Pancreas (tissue), 10 donors: ENCODE measurements around the gene INPP5D. TPM values are rescaled to one million over a fixed set of nuclear protein-coding genes. Genes with fewer than 3 reads are reported as not detected.
"Not testable (repeated sequence)": the region's sequence is repeated elsewhere in the genome, so short reads cannot be mapped to it uniquely, and the experiment has no call there.

Source experiments
- ATAC-seq, 4 donors: fragments of 200-7000 bp; cut with Tn5 transposase; one replicate each; pipeline versions ENCODE4 v1.8.0 to v1.9.1; 2020; ENCODE audit warnings: mild to moderate bottlenecking in 4 of 4, moderate library complexity in 4 of 4
- DNase-seq, 6 donors: peaks; one replicate each; pipeline ENCODE4 v3.0.0-alpha.2; 2020
- FAIRE-seq: peaks from 2 replicates; lab custom pipeline; 2012; peaks lifted over from hg19 to GRCh38; lab: Jason Lieb, UNC
- H3K27ac ChIP-seq, 4 donors: fragments of 200-600 bp; sonication (generic); 1 replicate in 3 of 4; 2 replicates in 1 of 4; pipeline versions ENCODE4 v1.5.0 to v1.8.0; 2020
- H3K27me3 ChIP-seq, 4 donors: fragments of 200-600 bp; one replicate each; pipeline ENCODE4 v1.8.0; 2021
- H3K36me3 ChIP-seq, 3 donors: fragments of 200-600 bp; sonication (generic) in 1 of 3; one replicate each; pipeline versions ENCODE4 v1.5.0 to v1.8.0; 2020 to 2021
- H3K4me1 ChIP-seq, 3 donors: fragments of 200-600 bp; one replicate each; pipeline ENCODE4 v1.8.0; 2021
- H3K4me3 ChIP-seq, 4 donors: fragments of 200-600 bp; sonication (generic) in 2 of 4; one replicate each; pipeline versions ENCODE4 v1.5.0 to v1.8.0; 2020 to 2021
- H3K9me3 ChIP-seq, 4 donors: fragments of 200-600 bp; one replicate each; pipeline ENCODE4 v1.8.0; 2021
- CTCF ChIP-seq, 4 donors: fragments of 200-600 bp; sonication (generic) in 3 of 4; IDR thresholded peaks; one replicate each; pipeline versions ENCODE4 v1.5.0 to v1.8.0; 2021; ENCODE audit warnings: antibody characterized with exemption in 4 of 4
- WGBS, 2 donors: extraction: QIAGEN DNeasy Blood & Tissue Kit; methylation state at CpG; one replicate each; pipeline ENCODE4 v1.1.7; 2013; 5-methylcytosine and 5-hydroxymethylcytosine counted together
- intact Hi-C, 3 donors: fragments of 100-400 bp; cut with DNase I; formaldehyde crosslinking; loops; one replicate each; pipeline versions ENCODE4 v1.11.1 to v1.14.2; 2022
- polyA plus RNA-seq, 2 donors: library from polyadenylated mRNA; stranded (reverse); fragments of 200-250 nt; gene quantifications; one replicate each; pipeline ENCODE4 v1.2.3, GENCODE V29; 2013
- total RNA-seq, 6 donors: library from RNA; stranded (reverse); fragmentation: NEBNext Ultra II Directional in 4 of 6; extraction: Animal tissue kit (Norgen Biotek cat#: 25700) in 4 of 6; gene quantifications; one replicate each; pipeline versions ENCODE4 v1.2.1 to v1.2.4, GENCODE V29; 2021 to 2023
- donor health status: healthy with polysubstance abuse.
- donor health status: DM: no; HTN: no; CAD: no; lungs with moderate emphysema.
- donor health status: DM: no; HTN: no; CAD: no.
- donor health status: control.
- donor health status: control.
- donor health status: Bipolar disorder and iron deficiency.
- donor health status: DM: yes; HTN: yes; CAD: no.
- donor health status: DM: no; HTN: no; CAD: no.
- donor health status: DM: no; HTN: no; CAD: no.
- donor health status: DM: yes; HTN: yes; CAD: no.

Gene INPP5D
- total and polyA plus RNA-seq, 8 donors: 1.1 to 11.4 (median 2.3) TPM

GRCh38 chr2:233152541-233152940, 92.4 kb downstream of the INPP5D start:
- DNase-seq: peak in 2 of 6 donors; percentile 34 to 52
- intact Hi-C loops: no loop called here
- WGBS, 2 donors: 17 to 25% methylated on average over 5 of the region's 5 CpGs

GRCh38 chr2:233153146-233153798, 93.1 kb downstream of the INPP5D start:
- no peak for DNase-seq
- Histone ChIP-seq H3K9me3 (no peaks in the 10 kb centered on the region), H3K27me3 (no peaks in the 10 kb centered on the region), H3K4me1 (no peaks in the 10 kb centered on the region), H3K4me3 (no peak overlapping the region), H3K36me3 (no peaks in the 10 kb centered on the region), H3K27ac (no peak overlapping the region)
- no peak for TF ChIP-seq CTCF (IDR thresholded peaks at IDR 0.05)
- ATAC-seq: no peak
- WGBS, 2 donors: 74 to 82% methylated on average over 9 of the region's 9 CpGs
- intact Hi-C loops: no loop called here
- FAIRE-seq: no peak

More at GRCh38 chr2:233152541-233152940, 92.4 kb downstream of the INPP5D start:
- no peaks in the 10 kb centered on the region for H3K4me1 ChIP-seq
- H3K9me3 ChIP-seq: no peaks in the 10 kb centered on the region
- ATAC-seq (peak in 1 of 4 donors; percentile 47), FAIRE-seq (no peak)
- TF ChIP-seq CTCF (IDR thresholded peaks at IDR 0.05): no peak
- no peaks in the 10 kb centered on the region for H3K36me3 ChIP-seq
- H3K4me3 ChIP-seq: no peak overlapping the region
- no peak overlapping the region for H3K27ac ChIP-seq
- no peaks in the 10 kb centered on the region for H3K27me3 ChIP-seq

- FAIRE-seq: no peak
- no peaks in the 10 kb centered on the region for H3K27me3 ChIP-seq
- no peak for TF ChIP-seq CTCF (IDR thresholded peaks at IDR 0.05)
- no peak overlapping the region for H3K4me3 ChIP-seq
- intact Hi-C loops: no loop called here
- no peak for DNase-seq
- no peaks in the 10 kb centered on the region for H3K9me3 ChIP-seq
- H3K4me1 ChIP-seq: no peaks in the 10 kb centered on the region
- H3K27ac ChIP-seq: no peak overlapping the region
- 81 to 85% methylated on average over 4 of the region's 4 CpGs for WGBS, 2 donors
- no peaks in the 10 kb centered on the region for H3K36me3 ChIP-seq
- no peak for ATAC-seq
Measured at GRCh38 chr2:233156001-233156400, 95.9 kb downstream of the INPP5D start.

GRCh38 chr2:233156461-233156860, 96.3 kb downstream of the INPP5D start:
- H3K27ac ChIP-seq, DNase-seq, FAIRE-seq, H3K4me1 ChIP-seq, intact Hi-C loops, H3K36me3 ChIP-seq, H3K9me3 ChIP-seq, ATAC-seq, H3K27me3 ChIP-seq, H3K4me3 ChIP-seq: not testable (repeated sequence)
- WGBS, 2 donors: 97 to 98% methylated on average over 5 of the region's 5 CpGs

GRCh38 chr2:233161730-233162129, 101.6 kb downstream of the INPP5D start:
- Histone ChIP-seq H3K27ac (no peak overlapping the region), H3K4me1 (no peaks in the 10 kb centered on the region), H3K36me3 (no peaks in the 10 kb centered on the region), H3K4me3 (no peak overlapping the region), H3K9me3 (no peaks in the 10 kb centered on the region), H3K27me3 (no peaks in the 10 kb centered on the region)
- no peak for TF ChIP-seq CTCF (IDR thresholded peaks at IDR 0.05)
- no peak for DNase-seq
- ATAC-seq: no peak
- 81 to 88% methylated on average over 11 of the region's 11 CpGs for WGBS, 2 donors
- no peak for FAIRE-seq
- intact Hi-C loops: no loop called here
